ENCODE measurements around the gene HPCA. TPM values are rescaled to one million over a fixed set of nuclear protein-coding genes. Genes with fewer than 3 reads are reported as not detected.

HPCA gene
- total and polyA plus RNA-seq, 2 experiments from 2014 or later, result 0.85 TPM; not detected in 1

DNA sequence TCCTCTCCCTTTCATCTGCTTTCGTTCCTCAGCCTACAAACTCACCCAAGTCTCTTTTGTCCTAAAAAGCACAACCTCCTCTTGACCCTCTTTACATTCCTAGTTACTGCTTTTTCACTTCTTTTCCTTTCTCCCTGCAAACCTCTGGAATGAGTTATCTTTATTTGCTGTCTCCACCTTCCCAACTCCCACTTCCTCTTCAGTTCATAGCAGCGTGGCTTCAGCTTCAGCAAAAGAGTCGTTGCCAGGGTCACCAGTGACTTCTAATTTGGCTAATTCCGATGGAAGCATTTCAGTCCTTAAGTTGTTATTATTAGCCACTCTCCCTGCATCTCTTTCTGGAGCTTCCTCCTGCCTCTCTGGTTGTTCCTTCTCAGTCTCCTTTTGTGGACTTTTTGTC, 21.1 kb downstream of the HPCA start:
- Histone ChIP-seq H3K4me2 (no peak overlapping the region), H4K20me1 (ENCODE audit: insufficient read depth, poor library complexity, severe bottlenecking) (no peaks in the 10 kb centered on the region), H3K4me3 (no peak overlapping the region), H3K4me1 (ENCODE audit: insufficient read depth) (peaks cover 3% of the 10 kb centered on the region), H2AFZ (peak overlapping the region; percentile 4), H3K79me2 (no peaks in the 10 kb centered on the region), H3K27me3 (no peaks in the 10 kb centered on the region), H3K36me3 (replicated peaks; ENCODE audit: insufficient read depth, low read depth) (no peaks in the 10 kb centered on the region), H3K27ac (no peak overlapping the region), H3K9me3 (ENCODE audit: low read depth) (no peaks in the 10 kb centered on the region), H3K9me2 (replicated peaks; ENCODE audit: insufficient read depth) (no peaks in the 10 kb centered on the region)
- TF ChIP-seq, protein P1, sequence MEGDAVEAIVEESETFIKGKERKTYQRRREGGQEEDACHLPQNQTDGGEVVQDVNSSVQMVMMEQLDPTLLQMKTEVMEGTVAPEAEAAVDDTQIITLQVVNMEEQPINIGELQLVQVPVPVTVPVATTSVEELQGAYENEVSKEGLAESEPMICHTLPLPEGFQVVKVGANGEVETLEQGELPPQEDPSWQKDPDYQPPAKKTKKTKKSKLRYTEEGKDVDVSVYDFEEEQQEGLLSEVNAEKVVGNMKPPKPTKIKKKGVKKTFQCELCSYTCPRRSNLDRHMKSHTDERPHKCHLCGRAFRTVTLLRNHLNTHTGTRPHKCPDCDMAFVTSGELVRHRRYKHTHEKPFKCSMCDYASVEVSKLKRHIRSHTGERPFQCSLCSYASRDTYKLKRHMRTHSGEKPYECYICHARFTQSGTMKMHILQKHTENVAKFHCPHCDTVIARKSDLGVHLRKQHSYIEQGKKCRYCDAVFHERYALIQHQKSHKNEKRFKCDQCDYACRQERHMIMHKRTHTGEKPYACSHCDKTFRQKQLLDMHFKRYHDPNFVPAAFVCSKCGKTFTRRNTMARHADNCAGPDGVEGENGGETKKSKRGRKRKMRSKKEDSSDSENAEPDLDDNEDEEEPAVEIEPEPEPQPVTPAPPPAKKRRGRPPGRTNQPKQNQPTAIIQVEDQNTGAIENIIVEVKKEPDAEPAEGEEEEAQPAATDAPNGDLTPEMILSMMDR (IDR thresholded peaks at IDR 0.05; ENCODE audit: poor library complexity), result no peak
- TF ChIP-seq EZH2phosphoT487 (IDR thresholded peaks at IDR 0.05; ENCODE audit: low read depth, severe bottlenecking, unreplicated experiment), result no peak
- no peak for TF ChIP-seq EZH2 (IDR thresholded peaks at IDR 0.05; ENCODE audit: borderline replicate concordance)
- no peak for DNase-seq (ENCODE audit: low spot score)
- 30% methylated on average over 4 of the region's 4 CpGs for WGBS (ENCODE audit: low lambda C conversion rate, missing lambda C conversion rate)

DNA sequence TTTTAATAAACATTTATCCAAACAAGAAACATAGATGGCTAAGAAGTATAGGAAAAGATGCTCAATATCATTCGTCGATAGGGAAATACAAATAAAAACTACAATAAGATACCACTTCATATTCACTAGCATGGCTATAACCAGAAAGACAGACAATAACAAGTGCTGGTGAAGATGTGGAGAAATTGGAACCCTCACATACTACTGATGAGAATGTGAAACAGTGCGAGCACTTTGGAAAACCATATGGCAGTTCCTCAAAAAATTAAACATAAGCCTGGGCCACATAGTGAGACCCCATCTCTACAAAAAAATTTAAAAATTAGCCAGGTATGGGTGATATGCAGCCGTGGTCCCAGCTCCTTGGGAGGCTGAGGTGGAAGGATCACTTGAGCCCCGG, 24.0 kb downstream of the HPCA start:
- Histone ChIP-seq H3K4me2 (no peak overlapping the region), H3K4me3 (no peak overlapping the region), H4K20me1 (ENCODE audit: insufficient read depth, poor library complexity, severe bottlenecking) (no peaks in the 10 kb centered on the region), H3K27ac (no peak overlapping the region), H3K4me1 (ENCODE audit: insufficient read depth) (peaks cover 3% of the 10 kb centered on the region), H2AFZ (no peak overlapping the region), H3K36me3 (replicated peaks; ENCODE audit: insufficient read depth, low read depth) (no peaks in the 10 kb centered on the region), H3K27me3 (no peaks in the 10 kb centered on the region), H3K79me2 (no peaks in the 10 kb centered on the region), H3K9me3 (ENCODE audit: low read depth) (no peaks in the 10 kb centered on the region), H3K9me2 (replicated peaks; ENCODE audit: insufficient read depth) (no peaks in the 10 kb centered on the region)
- WGBS (ENCODE audit: low lambda C conversion rate, missing lambda C conversion rate), result 93% methylated on average over 5 of the region's 5 CpGs
- TF ChIP-seq, protein P1 (IDR thresholded peaks at IDR 0.05; ENCODE audit: poor library complexity), result no peak
- TF ChIP-seq EZH2 (IDR thresholded peaks at IDR 0.05; ENCODE audit: borderline replicate concordance), result no peak
- no peak for TF ChIP-seq EZH2phosphoT487 (IDR thresholded peaks at IDR 0.05; ENCODE audit: low read depth, severe bottlenecking, unreplicated experiment)
- DNase-seq (ENCODE audit: low spot score), result no peak

DNA sequence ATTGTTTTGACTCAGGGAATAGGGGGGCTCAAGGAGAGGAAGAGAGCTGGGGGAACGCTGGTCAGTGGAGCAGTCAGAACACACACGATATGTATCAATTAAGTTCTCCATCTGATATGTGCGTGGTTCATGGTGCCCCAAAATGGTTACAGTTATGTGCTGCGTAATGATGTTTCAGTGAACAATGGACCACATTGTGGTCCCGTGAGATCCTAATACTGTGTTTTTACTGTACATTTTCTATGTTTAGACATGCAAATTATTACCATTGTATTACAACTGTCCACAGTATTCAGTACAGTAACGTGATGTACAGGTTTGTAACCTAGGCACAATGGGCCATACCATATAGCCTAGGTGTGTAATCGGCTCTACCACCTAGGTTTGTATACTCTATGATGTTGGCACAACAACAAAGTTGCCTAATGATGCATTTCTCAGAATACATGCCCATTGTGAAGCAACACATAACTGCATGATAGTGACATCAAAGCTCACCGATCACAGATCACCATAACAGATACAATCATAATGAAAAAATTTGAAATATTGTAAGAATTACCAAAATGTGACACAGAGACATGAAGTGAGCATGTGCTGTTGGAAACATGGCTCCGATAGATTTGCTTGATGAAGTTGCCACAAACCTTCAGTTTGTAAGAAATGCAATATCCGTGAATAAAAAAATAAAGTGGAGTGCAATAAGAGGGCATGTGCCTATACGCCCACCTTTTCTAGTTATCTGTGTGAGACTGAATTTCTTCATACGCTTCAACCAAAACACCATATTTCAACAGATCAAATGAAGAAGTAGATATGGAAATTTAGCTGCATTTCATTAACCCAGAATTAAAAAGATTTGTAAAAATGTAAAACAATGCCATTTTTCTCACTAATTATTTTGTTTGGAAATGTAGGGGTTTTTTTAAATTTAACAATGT, 29.7 kb downstream of the HPCA start:
- Histone ChIP-seq H3K4me3 (no peak overlapping the region), H2AFZ (no peak overlapping the region), H3K9me3 (ENCODE audit: low read depth) (no peaks in the 10 kb centered on the region), H3K27ac (no peak overlapping the region), H3K79me2 (no peaks in the 10 kb centered on the region), H3K4me1 (ENCODE audit: insufficient read depth) (no peaks in the 10 kb centered on the region), H3K27me3 (no peaks in the 10 kb centered on the region), H3K36me3 (replicated peaks; ENCODE audit: insufficient read depth, low read depth) (no peaks in the 10 kb centered on the region), H3K9me2 (replicated peaks; ENCODE audit: insufficient read depth) (no peaks in the 10 kb centered on the region), H4K20me1 (ENCODE audit: insufficient read depth, poor library complexity, severe bottlenecking) (no peaks in the 10 kb centered on the region), H3K4me2 (no peak overlapping the region)
- WGBS (ENCODE audit: low lambda C conversion rate, missing lambda C conversion rate), result 96% methylated on average over 12 of the region's 12 CpGs
- DNase-seq (ENCODE audit: low spot score), result no peak
- TF ChIP-seq, protein P1 (IDR thresholded peaks at IDR 0.05; ENCODE audit: poor library complexity), result no peak
- TF ChIP-seq EZH2 (IDR thresholded peaks at IDR 0.05; ENCODE audit: borderline replicate concordance), result no peak
